Ramos (cell line): ENCODE measurements around the gene SHMT2.

Experiments
- in situ Hi-C: fragments of 300-500 bp; cut with MboI; formaldehyde crosslinking; loops from one replicate; pipeline ENCODE4 v1.14.3; 2022; ENCODE audit warnings: low sequenced_read_pairs; ENCODE audit not compliant: unreplicated experiment

Gene SHMT2

DNA sequence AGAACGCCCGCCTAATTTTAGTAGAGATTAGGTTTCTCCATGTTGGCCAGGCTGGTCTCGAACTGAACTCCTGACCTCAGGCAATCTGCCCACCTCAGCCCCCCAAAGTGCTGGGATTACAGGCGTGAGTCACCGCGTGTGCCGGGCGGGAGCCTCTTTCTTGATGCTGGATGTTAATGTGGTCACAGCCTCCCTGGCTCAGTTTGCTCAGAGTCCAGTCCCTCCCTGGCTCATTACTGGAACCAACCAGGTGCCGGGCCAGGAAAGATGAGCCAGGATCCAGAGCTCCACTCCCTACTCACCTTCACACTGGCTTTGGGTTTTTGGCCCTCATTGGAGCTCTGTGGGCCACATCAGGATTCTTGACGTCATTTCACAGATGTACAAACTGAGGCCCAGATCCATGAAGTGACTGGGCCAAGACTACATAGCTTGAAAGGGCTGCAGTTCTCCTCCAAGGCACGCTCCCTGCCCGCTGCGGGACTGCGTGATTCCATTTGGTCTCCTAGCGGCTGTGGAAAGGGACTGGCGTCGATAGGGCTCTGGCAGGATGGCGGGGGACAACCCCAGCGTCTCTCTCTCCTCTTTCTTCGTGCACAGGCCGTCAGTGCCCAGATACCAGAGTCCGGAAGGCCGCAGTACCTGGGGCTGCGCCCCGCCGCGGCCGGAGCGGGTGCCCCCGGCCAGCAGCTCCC lies 5.1 kb upstream of the SHMT2 start:
- in situ Hi-C loops: no loop called here

DNA sequence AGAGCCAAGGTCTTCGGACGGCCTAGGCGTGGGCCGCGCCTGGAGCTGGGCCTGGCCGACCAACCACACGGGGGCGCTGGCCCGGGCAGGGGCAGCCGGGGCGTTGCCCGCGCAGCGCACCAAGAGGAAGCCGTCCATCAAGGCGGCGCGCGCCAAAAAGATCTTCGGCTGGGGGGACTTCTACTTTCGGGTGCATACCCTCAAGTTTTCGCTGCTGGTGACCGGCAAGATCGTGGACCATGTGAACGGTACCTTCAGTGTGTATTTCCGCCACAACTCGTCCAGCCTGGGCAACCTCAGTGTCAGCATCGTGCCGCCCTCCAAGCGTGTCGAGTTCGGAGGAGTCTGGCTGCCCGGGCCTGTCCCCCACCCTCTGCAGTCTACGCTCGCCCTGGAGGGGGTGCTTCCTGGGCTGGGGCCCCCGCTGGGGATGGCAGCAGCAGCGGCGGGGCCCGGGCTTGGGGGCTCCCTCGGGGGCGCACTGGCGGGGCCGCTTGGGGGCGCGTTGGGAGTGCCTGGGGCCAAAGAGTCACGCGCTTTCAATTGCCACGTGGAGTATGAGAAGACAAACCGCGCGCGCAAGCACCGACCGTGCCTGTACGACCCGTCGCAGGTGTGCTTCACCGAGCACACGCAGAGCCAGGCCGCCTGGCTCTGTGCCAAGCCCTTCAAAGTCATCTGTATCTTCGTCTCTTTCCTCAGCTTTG lies 4.4 kb upstream of the SHMT2 start:
- in situ Hi-C loops: loop anchor here (25.0 kb wide), 3 partner anchors 237 to 662 kb away; partner anchors contain the start of genes CDK4, CYP27B1, EEF1AKMT3 and GLI1

DNA sequence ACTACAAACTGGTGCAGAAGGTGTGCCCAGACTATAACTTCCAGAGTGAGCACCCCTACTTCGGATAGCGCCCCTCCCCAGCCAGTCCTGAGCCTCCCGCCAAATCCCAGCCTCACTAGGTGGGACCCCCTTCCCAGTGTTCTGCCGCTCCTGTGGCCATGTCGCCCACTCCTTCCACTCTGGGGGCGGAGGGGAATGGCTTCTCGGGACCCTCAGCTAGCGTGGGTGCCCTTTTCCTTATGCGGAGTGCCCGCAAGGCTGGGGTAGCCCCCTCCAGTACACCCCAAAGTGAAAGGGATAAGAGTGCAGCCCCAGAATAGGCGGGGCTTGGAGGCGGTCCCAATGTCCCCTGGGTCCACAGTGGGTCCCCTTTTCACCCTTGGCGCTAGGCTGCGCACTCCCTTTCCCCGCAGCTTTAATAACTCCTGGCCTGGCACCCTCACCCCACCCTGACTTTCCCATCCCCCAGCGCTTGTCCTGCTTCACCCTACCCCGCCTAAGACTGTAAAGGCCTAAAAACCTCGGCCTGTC lies 3.8 kb upstream of the SHMT2 start:
- in situ Hi-C loops: loop anchor here (25.0 kb wide), 3 partner anchors 237 to 662 kb away; partner anchors contain the start of genes CDK4, CYP27B1, EEF1AKMT3 and GLI1

DNA sequence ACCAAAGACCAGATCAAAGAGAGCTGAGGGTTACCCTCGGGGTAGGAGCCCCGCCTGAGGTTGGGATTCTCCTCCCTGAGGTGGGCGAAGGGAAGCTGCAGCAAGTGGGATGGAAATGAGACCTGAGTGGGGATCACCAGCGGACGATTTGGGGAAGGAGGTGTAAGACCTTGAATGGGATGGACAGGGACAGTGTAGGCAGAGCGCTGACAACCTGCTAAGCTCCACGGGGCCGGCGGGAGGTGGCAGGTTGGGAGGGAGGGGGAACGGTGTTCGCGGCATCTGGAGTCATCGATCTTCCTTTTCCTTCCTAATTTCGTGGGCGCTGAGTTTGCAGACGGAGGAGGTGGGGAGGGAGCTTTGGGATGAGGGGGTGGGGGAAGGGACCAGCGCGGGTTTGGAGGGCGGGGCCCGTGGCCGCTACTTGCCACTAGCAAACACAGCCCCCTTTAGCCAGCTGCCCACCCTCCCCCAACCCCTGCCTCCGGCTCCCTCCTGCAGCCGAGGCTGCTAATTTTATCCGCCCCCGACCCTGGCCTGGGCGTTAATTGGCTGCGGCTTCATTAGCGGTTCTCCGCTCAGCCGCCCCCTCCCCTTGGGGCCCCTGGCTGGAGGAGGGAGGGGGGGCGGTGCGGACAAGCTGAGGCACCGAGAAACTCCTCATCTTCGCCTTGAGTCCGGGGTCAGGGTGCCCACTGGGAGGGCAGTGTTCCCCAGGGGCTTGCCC lies 2.8 kb upstream of the SHMT2 start:
- in situ Hi-C loops: loop anchor here (25.0 kb wide), 3 partner anchors 236 to 661 kb away; partner anchors contain the start of genes CDK4, CYP27B1, EEF1AKMT3 and GLI1

DNA sequence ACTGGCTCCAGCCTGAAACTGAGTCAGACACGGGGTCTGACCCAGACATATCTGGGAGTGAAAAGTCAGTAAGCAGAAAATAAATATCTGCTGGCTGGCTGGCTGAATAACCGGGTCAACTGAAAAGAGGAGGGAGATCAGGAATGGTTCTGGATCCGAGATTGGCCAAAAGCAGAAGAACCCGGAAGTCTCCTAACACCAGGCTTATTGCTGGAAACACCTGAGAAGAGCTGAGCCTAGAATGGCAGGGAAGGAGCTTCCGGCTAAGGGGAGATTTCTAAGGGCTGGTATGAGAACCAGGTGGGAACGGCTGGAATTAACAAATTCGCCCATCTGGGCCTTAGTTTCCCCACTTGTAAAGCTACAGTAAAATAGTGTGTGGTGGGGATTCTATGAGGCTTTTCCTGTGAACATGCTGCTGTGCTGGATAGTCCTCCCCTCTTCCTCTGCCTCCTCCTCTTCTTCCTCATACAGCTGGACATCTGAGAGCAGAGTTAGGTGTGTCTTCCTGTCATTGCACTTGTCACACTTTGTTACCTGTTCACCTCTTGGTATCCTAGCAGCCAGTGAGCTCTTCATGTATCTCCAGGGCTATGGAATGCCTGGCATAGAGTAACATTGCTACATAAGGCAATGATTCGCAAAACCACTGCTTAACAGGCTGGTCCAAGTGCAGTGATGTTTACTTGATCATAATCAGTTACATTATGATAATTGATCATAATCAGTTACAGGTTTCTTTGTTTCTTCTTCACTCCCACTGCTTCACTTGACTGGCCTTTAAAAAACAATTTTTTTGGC lies 2.0 kb upstream of the SHMT2 start:
- in situ Hi-C loops: loop anchor here (25.0 kb wide), 3 partner anchors 235 to 660 kb away; partner anchors contain the start of genes CDK4, CYP27B1, EEF1AKMT3 and GLI1

DNA sequence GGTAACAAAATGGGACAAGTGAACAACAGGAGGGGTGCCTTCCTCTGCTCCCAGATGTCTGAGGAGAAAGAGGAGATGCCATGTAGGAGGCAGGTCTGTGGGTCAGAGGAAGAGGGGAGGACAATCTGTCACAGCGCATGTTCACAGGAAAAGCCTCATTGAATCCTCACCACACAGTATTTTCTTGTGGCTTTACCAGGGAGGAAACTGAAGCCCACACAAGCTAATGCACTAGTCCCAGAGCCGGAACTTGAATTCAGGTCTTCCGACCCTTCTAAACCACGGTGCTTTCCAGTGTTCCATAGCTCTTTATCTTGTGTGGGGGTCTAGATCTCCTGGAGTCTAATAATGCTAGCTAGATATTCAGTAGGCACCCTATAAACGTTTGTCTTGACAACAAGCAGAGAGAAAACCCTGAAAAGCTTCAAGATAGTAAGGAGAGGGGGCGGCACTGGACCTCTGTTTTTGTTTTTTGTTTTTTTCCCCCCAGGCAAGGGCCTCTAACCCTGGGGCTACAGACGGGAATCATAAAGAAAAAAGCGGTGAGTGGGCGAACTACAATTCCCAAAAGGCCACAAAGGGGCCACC lies 371 bp upstream of the SHMT2 start:
- in situ Hi-C loops: loop anchor here (25.0 kb wide), 3 partner anchors 233 to 658 kb away; partner anchors contain the start of genes CDK4, CYP27B1, EEF1AKMT3 and GLI1

DNA sequence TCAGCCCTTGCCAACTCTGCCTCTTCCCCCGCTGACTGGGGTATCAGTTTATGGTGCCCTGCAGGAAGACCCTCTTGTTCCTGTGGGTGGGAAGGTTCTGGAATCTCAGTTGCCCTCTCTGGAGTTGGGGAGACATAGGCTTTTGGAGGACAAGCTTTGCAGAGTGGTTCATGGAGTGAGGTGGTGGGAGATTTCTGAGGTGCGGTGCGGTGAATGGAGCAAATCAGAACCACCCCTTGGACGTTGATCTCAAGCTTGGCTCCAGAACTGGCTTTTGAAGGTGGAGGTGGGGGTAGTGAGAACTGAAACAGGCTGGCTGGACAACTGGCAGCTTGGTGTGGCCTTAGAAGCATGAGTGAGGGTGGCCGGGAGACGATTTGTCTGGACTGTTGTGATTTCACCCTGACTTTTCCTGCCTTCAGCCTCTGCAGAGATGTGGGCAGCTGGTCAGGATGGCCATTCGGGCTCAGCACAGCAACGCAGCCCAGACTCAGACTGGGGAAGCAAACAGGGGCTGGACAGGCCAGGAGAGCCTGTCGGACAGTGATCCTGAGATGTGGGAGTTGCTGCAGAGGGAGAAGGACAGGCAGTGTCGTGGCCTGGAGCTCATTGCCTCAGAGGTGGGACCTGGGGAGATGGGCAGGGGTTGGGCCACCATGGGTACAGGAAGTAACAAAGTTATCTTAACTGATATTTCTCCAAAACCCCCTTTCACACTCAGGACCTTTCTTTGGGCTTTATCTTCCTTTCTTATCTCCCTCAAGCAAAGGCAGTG lies 1.1 kb downstream of the SHMT2 start:
- in situ Hi-C loops: loop anchor here (25.0 kb wide), 3 partner anchors 232 to 657 kb away; partner anchors contain the start of genes CDK4, CYP27B1, EEF1AKMT3 and GLI1

DNA sequence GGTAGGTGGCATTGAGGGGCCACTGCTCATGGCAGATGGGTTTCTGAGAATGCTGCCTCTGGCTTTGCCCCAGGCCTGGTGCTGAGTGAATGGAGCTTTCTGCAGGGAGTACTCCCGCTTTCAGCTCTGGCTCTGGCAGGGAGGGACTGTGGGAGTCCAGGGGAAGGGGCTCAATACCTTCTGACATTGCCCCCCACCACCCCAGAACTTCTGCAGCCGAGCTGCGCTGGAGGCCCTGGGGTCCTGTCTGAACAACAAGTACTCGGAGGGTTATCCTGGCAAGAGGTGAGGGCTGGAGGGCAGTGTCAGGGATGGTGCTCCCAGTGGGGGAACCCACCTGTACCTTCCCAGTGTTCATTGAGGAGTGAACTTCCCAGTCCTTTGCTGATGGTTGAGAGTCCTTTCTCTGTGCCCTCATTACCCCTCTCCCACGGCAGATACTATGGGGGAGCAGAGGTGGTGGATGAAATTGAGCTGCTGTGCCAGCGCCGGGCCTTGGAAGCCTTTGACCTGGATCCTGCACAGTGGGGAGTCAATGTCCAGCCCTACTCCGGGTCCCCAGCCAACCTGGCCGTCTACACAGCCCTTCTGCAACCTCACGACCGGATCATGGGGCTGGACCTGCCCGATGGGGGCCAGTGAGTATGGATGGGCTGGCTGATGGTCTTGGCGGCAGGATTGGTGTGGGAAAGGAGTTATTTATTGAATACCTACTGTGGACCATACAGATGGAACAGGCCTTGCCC lies 1.9 kb downstream of the SHMT2 start:
- in situ Hi-C loops: loop anchor here (25.0 kb wide), 3 partner anchors 231 to 656 kb away; partner anchors contain the start of genes CDK4, CYP27B1, EEF1AKMT3 and GLI1

DNA sequence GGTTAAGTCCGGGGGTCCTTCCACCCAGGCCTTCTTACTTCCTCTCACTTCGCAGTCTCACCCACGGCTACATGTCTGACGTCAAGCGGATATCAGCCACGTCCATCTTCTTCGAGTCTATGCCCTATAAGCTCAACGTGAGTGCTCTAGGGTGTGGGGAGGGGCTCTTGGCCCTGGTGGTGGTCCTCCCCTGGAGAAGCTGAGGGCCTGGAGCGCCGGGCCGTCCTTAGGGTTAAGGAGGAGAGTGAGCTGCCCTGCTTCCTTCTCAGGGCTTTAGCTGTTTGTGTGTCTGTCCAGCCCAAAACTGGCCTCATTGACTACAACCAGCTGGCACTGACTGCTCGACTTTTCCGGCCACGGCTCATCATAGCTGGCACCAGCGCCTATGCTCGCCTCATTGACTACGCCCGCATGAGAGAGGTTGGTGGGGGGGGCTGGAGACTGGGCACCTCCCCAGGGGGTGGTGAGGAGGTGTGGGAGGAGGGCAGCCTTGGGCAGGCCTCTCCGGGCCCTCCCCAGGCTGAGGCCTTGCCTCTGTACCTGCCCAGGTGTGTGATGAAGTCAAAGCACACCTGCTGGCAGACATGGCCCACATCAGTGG lies 2.7 kb downstream of the SHMT2 start:
- in situ Hi-C loops: loop anchor here (25.0 kb wide), 3 partner anchors 230 to 655 kb away; partner anchors contain the start of genes CDK4, CYP27B1, EEF1AKMT3 and GLI1

DNA sequence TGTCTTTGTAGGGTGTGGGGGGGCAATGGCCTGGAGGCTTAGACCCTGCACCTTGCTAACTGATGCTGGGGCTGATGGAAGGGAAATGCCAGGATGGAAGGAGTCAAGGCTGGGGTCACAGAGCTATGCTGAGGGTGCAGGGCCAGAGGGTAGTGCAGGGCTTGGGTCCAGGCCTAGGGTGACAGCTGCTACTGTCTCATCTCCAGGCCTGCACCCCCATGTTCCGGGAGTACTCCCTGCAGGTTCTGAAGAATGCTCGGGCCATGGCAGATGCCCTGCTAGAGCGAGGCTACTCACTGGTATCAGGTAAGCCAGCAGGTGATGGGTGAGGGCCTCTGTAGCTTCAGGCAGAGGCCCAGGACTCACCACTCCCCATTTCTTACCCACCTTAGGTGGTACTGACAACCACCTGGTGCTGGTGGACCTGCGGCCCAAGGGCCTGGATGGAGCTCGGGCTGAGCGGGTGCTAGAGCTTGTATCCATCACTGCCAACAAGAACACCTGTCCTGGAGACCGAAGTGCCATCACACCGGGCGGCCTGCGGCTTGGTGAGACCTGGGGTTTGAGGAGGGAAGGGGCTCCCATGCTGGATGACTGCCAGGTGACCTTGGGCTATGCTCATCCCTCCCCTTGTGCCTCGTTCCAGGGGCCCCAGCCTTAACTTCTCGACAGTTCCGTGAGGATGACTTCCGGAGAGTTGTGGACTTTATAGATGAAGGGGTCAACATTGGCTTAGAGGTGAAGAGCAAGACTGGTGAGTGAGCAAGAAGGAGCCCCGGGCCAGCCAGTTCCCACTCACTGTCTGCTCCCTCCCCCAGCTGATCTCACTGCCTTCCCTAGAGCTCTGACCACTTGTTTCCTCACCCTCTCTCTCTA lies 4.1 kb downstream of the SHMT2 start:
- in situ Hi-C loops: loop anchor here (25.0 kb wide), 3 partner anchors 229 to 654 kb away; partner anchors contain the start of genes CDK4, CYP27B1, EEF1AKMT3 and GLI1

DNA sequence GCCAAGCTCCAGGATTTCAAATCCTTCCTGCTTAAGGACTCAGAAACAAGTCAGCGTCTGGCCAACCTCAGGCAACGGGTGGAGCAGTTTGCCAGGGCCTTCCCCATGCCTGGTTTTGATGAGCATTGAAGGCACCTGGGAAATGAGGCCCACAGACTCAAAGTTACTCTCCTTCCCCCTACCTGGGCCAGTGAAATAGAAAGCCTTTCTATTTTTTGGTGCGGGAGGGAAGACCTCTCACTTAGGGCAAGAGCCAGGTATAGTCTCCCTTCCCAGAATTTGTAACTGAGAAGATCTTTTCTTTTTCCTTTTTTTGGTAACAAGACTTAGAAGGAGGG lies 4.7 kb downstream of the SHMT2 start:
- in situ Hi-C loops: loop anchor here (25.0 kb wide), 3 partner anchors 228 to 653 kb away; partner anchors contain the start of genes CDK4, CYP27B1, EEF1AKMT3 and GLI1

DNA sequence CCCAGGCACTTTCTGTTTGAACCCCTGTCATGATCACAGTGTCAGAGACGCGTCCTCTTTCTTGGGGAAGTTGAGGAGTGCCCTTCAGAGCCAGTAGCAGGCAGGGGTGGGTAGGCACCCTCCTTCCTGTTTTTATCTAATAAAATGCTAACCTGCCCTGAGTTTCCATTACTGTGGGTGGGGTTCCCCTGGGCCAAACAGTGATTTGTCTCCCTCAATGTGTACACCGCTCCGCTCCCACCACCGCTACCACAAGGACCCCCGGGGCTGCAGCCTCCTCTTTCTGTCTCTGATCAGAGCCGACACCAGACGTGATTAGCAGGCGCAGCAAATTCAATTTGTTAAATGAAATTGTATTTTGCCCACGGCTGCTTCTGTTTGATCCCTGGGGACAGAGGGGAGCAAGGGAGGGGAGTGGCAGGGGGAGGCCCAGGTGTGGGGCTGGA lies 5.1 kb downstream of the SHMT2 start:
- in situ Hi-C loops: loop anchor here (25.0 kb wide), 3 partner anchors 228 to 653 kb away; partner anchors contain the start of genes CDK4, CYP27B1, EEF1AKMT3 and GLI1

DNA sequence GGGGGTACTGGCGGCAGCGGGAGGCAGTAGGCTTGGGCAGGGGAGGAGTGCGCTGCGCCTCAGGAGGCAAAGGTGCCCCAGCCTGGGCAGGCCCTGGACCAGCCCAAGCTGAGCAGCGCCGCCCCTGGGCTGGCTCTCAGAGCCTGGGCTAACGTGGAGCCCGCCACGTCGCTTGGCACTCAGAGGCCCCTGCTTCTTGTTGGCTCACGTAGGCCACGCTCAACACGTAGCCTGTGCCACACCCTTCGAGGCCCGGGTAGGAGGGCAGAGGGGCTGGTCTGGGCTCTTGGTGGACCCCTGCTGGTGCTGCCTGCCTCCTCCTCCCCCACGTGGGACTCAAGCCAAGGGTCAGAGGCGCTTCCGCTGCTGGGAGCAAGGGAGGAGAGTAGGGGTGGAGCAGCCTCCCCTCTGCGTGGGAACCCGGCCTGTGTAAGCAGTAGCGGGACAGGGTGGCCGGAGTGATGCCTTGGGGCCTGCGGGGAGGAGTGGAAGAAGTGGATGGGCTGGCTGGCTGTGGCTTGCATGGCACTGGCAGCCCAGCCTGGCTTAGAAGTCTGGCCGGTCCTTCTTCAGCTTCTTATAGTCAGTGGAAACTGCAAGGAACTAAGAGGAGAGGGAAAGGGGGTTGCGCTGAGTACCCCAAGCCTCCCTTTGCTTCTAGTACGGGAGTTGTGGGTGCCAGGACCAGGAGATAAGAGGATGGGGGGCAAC lies 5.7 kb downstream of the SHMT2 start:
- in situ Hi-C loops: loop anchor here (25.0 kb wide), 3 partner anchors 227 to 652 kb away; partner anchors contain the start of genes CDK4, CYP27B1, EEF1AKMT3 and GLI1

DNA sequence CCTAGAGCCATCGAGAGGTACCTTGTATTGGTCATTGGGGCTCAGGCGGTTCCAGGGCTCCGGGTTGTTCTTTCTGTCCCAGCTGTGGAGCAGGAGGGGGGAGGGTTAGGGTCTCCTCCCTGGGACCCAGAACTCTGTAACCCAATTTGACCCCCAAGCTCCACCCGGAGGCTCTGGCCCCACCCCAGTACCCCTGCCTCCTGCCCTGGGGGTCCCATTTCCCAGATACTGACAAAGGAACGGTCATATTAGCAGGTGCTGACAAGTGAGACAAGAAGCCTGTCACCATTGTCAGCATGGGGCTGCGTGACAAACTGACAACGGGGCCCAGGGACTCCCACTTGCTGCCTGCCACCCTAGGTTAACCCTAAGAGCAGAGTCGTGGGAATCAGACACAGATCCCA lies 6.2 kb downstream of the SHMT2 start:
- in situ Hi-C loops: loop anchor here (25.0 kb wide), 3 partner anchors 227 to 652 kb away; partner anchors contain the start of genes CDK4, CYP27B1, EEF1AKMT3 and GLI1
